PC-3 (cell line): Measurements from ENCODE around the gene MYL6. TPM values are rescaled to one million over a fixed set of nuclear protein-coding genes. Genes with fewer than 3 reads are reported as not detected.

Source experiments
- ATAC-seq: fragments of 200-7000 bp; cut with Tn5 transposase; 2 replicates; pipeline ENCODE4 v1.9.1; 2020; ENCODE audit warnings: mild to moderate bottlenecking, moderate library complexity
- BruUV-seq: library from RNA; stranded (reverse); fragments of 400-500 nt; replicated peaks from 2 replicates; lab custom pipeline; 2021; lab: Mats Ljungman, UMichigan
- CTCF ChIA-PET: fragments of 300-600 bp; sonication (Branson Sonifier 250); formaldehyde crosslinking; loops from one replicate; lab custom pipeline; 2022; ENCODE audit warnings: antibody characterized with exemption; lab: Charles Lee
- POLR2A ChIA-PET: fragments of 300-600 bp; sonication (Branson Sonifier 250); formaldehyde crosslinking; loops from one replicate; lab custom pipeline; 2022; ENCODE audit warnings: antibody characterized with exemption; ENCODE audit not compliant: unreplicated experiment; lab: Charles Lee
- DNase-seq: peaks from one replicate; pipeline ENCODE4 v3.0.0-alpha.2; 2015
- H2AFZ ChIP-seq: fragments of 300-600 bp; sonication (generic); 2 replicates; pipeline ENCODE4 v1.6.0; 2016; ENCODE audit warnings: antibody characterized with exemption, low read length
- H3F3A ChIP-seq: fragments of 300-600 bp; sonication (generic); one replicate; pipeline ENCODE4 v1.6.0; 2017; ENCODE audit warnings: antibody characterized with exemption, low read length, control low read depth, mild to moderate bottlenecking; ENCODE audit not compliant: unreplicated experiment
- H3K27ac ChIP-seq: fragments of 300-600 bp; sonication (generic); 2 replicates; pipeline ENCODE4 v1.5.1; 2016; ENCODE audit warnings: mild to moderate bottlenecking, low read length
- H3K27me3 ChIP-seq: fragments of 300-600 bp; sonication (generic); 2 replicates; pipeline ENCODE4 v1.6.1; 2016; ENCODE audit warnings: low read length, mixed read lengths
- H3K36me3 ChIP-seq: fragments of 300-600 bp; sonication (generic); 2 replicates; pipeline ENCODE4 v1.6.1; 2016; ENCODE audit warnings: low read depth, mixed run types, low read length, mixed read lengths
- H3K4me1 ChIP-seq: fragments of 300-600 bp; sonication (generic); 2 replicates; pipeline ENCODE4 v1.5.1; 2016; ENCODE audit warnings: low read length; ENCODE audit not compliant: insufficient read depth
- H3K4me2 ChIP-seq: fragments of 300-600 bp; sonication (generic); 2 replicates; pipeline ENCODE4 v1.6.0; 2016; ENCODE audit warnings: low read length
- H3K4me3 ChIP-seq: fragments of 300-600 bp; sonication (generic); 2 replicates; pipeline ENCODE4 v1.5.1; 2016; ENCODE audit warnings: mild to moderate bottlenecking, low read length, mixed read lengths
- H3K79me2 ChIP-seq: fragments of 300-600 bp; sonication (generic); 2 replicates; pipeline ENCODE4 v1.6.1; 2017; ENCODE audit warnings: low read length, mixed read lengths
- H3K9ac ChIP-seq: fragments of 300-600 bp; sonication (generic); 2 replicates; pipeline ENCODE4 v1.6.0; 2016; ENCODE audit warnings: mild to moderate bottlenecking, low read length
- H3K9me2 ChIP-seq: fragments of 300-600 bp; sonication (generic); replicated peaks from 2 replicates; pipeline ENCODE4 v1.6.1; 2016; ENCODE audit warnings: mixed run types, low read length, mixed read lengths
- H3K9me3 ChIP-seq: fragments of 300-600 bp; sonication (generic); 2 replicates; pipeline ENCODE4 v1.6.1; 2016; ENCODE audit warnings: low read length, mixed read lengths
- H4K20me1 ChIP-seq: fragments of 300-600 bp; sonication (generic); 2 replicates; pipeline ENCODE4 v1.6.1; 2016; ENCODE audit warnings: low read length, mixed read lengths
- CTCF ChIP-seq: fragments of 300-600 bp; sonication (generic); conservative IDR thresholded peaks from 2 replicates; pipeline ENCODE4 v1.5.1; 2017; ENCODE audit warnings: antibody characterized with exemption, low read depth, mild to moderate bottlenecking, low read length
- EZH2 ChIP-seq: fragments of 300-600 bp; sonication (generic); IDR thresholded peaks from one replicate; pipeline ENCODE4 v1.6.1; 2017; ENCODE audit warnings: antibody characterized with exemption, mild to moderate bottlenecking, low read length; ENCODE audit not compliant: unreplicated experiment
- EZH2phosphoT487 ChIP-seq: fragments of 300-600 bp; sonication (generic); IDR thresholded peaks from 2 replicates; pipeline ENCODE4 v1.6.1; 2018; ENCODE audit warnings: mild to moderate bottlenecking, antibody characterized with exemption, low read length, borderline replicate concordance
- intact Hi-C: fragments of 100-400 bp; cut with micrococcal nuclease; formaldehyde crosslinking; loops from 2 replicates; pipeline ENCODE4 v1.9.0; 2023
- total RNA-seq: library from RNA; depleted of rRNA; stranded (reverse); fragments of >200 nt; gene quantifications from 2 replicates; pipeline ENCODE4 v1.2.3, GENCODE V29; 2014

MYL6 gene
- total RNA-seq, 1 experiment from 2014 or later, result 1,385 TPM

GRCh38 chr12:56157201-56158028 lies 744 bp upstream of the MYL6 start:
- DNase-seq (peak; percentile 74), ATAC-seq (peak; percentile 45)
- peaks cover 32% of the 10 kb centered on the region for H3K4me1 ChIP-seq
- peak overlapping the region; percentile 69 for H3K4me3 ChIP-seq
- peak overlapping the region; percentile 65 for H3K9ac ChIP-seq
- H3K27me3 ChIP-seq, result no peaks in the 10 kb centered on the region
- peaks cover 34% of the 10 kb centered on the region for H4K20me1 ChIP-seq
- POLR2A ChIA-PET, result interaction anchor here (1.8 kb wide), 1 partner anchor 30 kb away, joined by 4 read pairs; the partner anchor contains the start of gene ESYT1
- peak overlapping the region; percentile 87 for H3K4me2 ChIP-seq
- H3K9me2 ChIP-seq, result no peaks in the 10 kb centered on the region
- peaks cover 50% of the 10 kb centered on the region for H3K79me2 ChIP-seq
- peak; percentile 66 for TF ChIP-seq CTCF
- no peak for TF ChIP-seq EZH2
- intact Hi-C loops, result loop anchor here (1.0 to 5.0 kb wide), 3 partner anchors 31 to 40 kb away; partner anchors contain the start of genes RPL41, SMARCC2 and ZC3H10
- CTCF ChIA-PET, result interaction anchor here (0.7 kb wide), 1 partner anchor 29 kb away, joined by 3 read pairs; the partner anchor contains the start of gene ESYT1
- H3F3A ChIP-seq, result peaks cover 4% of the 10 kb centered on the region
- peak overlapping the region; percentile 73 for H3K27ac ChIP-seq
- no peaks in the 10 kb centered on the region for H3K9me3 ChIP-seq
- H3K36me3 ChIP-seq, result peaks cover 32% of the 10 kb centered on the region
- BruUV-seq, result no TSS peak
- H2AFZ ChIP-seq, result peak overlapping the region; percentile 80

- ATAC-seq (peak; percentile 45), DNase-seq (peak; percentile 67)
- Histone ChIP-seq H3K4me1 (peaks cover 26% of the 10 kb centered on the region), H3K4me2 (peak overlapping the region; percentile 97), H3K27me3 (no peaks in the 10 kb centered on the region), H3K9me3 (no peaks in the 10 kb centered on the region), H4K20me1 (peaks cover 34% of the 10 kb centered on the region), H3F3A (peaks cover 9% of the 10 kb centered on the region), H3K9ac (peak overlapping the region; percentile 90), H3K9me2 (no peaks in the 10 kb centered on the region), H3K36me3 (peaks cover 44% of the 10 kb centered on the region), H3K79me2 (peaks cover 38% of the 10 kb centered on the region), H3K27ac (peak overlapping the region; percentile 68), H2AFZ (no peak overlapping the region), H3K4me3 (peak overlapping the region; percentile 76)
- TF ChIP-seq EZH2, result no peak
- TF ChIP-seq EZH2phosphoT487, result no peak
- TSS peak; percentile 74 for BruUV-seq
- ChIA-PET CTCF (interaction anchor here (0.8 to 0.9 kb wide), 2 partner anchors 29 to 41 kb away, joined by 3 read pairs; partner anchors contain the start of gene ZC3H10), POLR2A (interaction anchor here (1.0 to 1.8 kb wide), 2 partner anchors 31 to 41 kb away, joined by 4 to 6 read pairs; partner anchors contain the start of genes ESYT1 and ZC3H10)
- intact Hi-C loops, result loop anchor here (1.0 to 5.0 kb wide), 3 partner anchors 30 to 42 kb away; partner anchors contain the start of genes RPL41, SMARCC2 and ZC3H10
Measured at GRCh38 chr12:56158926-56159461, 835 bp downstream of the MYL6 start.

- H3K79me2 ChIP-seq, result peaks cover 38% of the 10 kb centered on the region
- peaks cover 26% of the 10 kb centered on the region for H3K4me1 ChIP-seq
- no peak for TF ChIP-seq EZH2phosphoT487
- TF ChIP-seq EZH2, result no peak
- TF ChIP-seq CTCF, result no peak
- no TSS peak for BruUV-seq
- peak overlapping the region; percentile 90 for H3K9ac ChIP-seq
- H3F3A ChIP-seq, result peaks cover 9% of the 10 kb centered on the region
- intact Hi-C loops, result loop anchor here (2.0 to 5.0 kb wide), 2 partner anchors 29 to 42 kb away; partner anchors contain the start of genes RPL41, SMARCC2 and ZC3H10
- ChIA-PET POLR2A (interaction anchor here (1.0 to 1.8 kb wide), 3 partner anchors 32 to 42 kb away, joined by 4 to 6 read pairs (median 4); partner anchors contain the start of genes ESYT1 and ZC3H10), CTCF (no interaction called here)
- no peaks in the 10 kb centered on the region for H3K9me3 ChIP-seq
- H3K4me3 ChIP-seq, result peak overlapping the region; percentile 76
- no peaks in the 10 kb centered on the region for H3K27me3 ChIP-seq
- no peak for ATAC-seq
- no peak overlapping the region for H2AFZ ChIP-seq
- peak overlapping the region; percentile 97 for H3K4me2 ChIP-seq
- H3K27ac ChIP-seq, result peak overlapping the region; percentile 68; the same call in 1 of the 2 replicates
- peaks cover 34% of the 10 kb centered on the region for H4K20me1 ChIP-seq
- DNase-seq, result no peak
- no peaks in the 10 kb centered on the region for H3K9me2 ChIP-seq
- peaks cover 44% of the 10 kb centered on the region for H3K36me3 ChIP-seq
Measured at GRCh38 chr12:56159482-56160192, 1.5 kb downstream of the MYL6 start.
